ENCODE measurements around the gene CH25H.

- no peak for TF ChIP-seq CTCF (IDR thresholded peaks at IDR 0.05)
- TF ChIP-seq POLR2A (IDR thresholded peaks at IDR 0.05) = no peak
These were observed 34.6 kb upstream of the CH25H start for GRCh38 chr10:89241486-89242344.

Data from vagina (tissue), 2 donors.